KG1 (cell line): Measurements from ENCODE around the gene SLC33A1.

Source experiments
- DNase-seq: peaks from one replicate; lab custom pipeline; 2025; lab: John Stamatoyannopoulos, UW

SLC33A1 gene

DNA sequence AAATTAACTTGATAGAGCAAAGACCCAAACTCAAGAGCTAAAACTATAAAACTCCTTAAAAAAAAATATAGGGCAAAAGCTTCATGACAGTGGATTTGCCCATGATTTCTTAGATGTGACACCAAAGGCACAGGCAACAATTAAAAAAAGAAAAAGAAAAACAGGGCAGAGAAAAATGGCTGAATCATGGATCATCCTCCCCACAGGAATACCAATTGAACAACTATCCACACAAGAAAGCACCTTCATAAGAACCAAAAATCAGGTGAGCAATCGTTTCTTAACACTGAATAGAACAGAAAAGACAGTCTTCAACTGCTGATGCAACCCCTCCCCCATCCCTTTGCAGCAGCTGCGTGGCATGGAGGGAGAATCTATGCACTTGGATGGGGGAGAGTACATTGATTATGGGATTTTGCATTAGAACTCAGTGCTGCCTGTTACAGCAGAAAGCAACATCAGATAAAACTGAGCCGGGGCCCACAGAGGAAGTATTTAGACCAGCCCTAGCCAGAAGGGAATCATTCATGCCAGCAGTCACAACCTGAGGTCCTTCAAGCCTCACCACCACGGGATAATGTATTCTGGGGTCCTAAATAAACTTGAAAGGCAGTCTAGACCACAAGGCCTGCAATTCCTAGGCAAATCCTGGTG, 63.8 kb downstream of the SLC33A1 start:
- DNase-seq = no peak

DNA sequence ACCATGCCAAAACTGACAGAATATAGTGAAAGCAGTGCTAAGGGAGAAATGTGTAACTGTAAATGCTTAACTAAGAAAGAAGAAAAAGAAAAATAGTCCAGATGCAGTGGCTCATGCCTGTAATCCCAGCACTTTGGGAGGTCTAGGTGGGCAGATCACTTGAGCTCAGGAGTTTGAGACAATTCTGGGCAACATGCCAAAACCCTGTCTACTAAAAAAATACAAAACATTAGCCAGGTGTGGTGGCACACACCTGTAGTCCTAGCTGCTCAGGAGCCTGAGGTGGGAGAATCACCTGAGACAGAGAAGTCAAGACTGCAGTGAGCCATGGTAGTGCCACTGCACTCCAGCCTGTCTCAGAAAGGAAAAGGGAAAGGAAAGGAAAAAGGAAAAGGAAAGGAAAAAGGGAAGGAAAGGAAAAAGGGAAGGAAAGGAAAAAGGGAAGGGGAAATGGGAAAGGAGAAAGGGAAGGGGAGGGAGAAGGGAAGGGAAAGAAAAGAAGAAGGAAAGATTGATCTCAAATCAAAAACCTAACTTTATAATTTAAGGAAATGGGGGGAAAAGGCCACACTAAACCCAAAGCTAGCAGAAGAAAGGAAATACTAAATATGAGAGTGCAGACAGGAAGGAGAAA, 68.4 kb downstream of the SLC33A1 start:
- DNase-seq = no peak

DNA sequence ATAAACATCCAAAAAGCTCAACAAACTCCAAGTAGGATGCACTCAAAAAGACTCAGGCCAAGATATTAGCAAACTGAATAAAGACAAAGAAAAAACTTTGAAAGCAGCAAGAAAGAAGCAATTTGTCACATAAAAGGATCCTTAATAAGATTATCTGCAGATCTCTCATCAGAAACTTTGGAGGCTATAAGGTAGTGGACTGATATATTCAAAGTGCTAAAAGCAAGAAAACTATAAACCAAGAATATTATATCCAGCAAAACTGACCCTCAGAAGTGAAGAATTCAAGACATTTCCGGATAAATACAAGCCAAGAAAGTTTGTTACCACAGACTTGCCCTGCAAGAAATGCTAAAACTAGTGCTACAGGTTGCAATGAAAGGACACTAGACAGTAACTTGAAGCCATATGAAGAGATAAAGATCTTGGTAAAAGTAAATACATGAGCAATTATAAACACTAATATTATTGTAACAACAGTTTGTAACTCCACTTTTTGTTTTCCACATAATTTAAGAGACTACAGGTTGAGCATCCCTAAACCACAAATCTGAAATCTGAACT, 71.8 kb downstream of the SLC33A1 start:
- DNase-seq = no peak

DNA sequence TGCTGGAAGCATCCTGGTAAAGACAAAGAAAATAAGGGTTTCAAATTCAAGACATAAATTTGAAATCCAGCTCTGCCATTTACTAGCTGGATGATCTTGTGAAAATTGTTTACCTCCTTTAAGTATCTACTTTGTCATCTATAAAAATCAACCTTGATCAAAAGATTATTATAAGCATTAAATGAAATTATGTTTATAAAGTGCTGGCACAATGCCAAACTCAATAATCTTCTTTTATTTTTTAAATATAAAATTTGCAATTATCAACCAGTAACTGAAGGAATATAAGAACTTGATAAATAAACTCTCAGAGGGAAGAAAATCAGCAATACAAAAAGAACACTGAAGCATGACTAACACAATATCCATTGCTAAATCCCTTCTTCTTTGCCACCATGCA, 73.9 kb downstream of the SLC33A1 start:
- DNase-seq = no peak

DNA sequence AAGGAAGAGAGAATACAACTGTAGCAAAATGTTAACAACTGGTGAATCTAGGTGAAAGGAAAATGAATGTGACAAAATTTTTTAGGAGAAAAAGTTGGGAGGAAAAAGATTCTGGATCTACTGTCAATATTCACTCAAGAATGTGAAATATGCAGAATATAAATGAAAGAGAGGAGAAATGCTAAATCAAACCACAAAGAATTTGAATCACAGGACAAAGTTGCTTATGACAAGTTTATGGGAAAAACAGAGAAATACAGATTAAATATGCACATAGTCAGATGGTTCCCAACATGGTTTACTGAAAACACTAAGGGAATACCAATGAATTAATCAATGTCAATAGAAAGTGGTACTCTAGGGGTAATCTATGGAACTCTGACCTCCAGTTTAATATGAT, 75.8 kb downstream of the SLC33A1 start:
- DNase-seq = no peak

DNA sequence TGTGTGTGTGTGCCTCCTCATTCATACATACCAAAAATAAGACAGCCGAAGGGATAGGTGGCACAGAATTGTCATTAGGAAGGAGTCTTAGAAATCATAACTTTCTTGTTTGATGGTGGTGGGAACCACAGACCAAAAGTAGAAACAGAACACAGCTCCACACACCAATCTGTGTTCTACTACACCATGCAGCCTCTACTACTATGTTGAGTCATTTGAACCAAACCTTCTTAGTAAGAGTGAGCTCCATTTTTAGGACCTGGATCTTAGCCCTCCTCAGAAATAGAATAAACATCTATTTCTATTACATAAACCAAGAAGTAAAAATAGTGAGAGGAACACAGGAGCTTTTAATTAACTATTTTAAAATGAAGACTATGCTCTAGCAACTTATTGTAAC, 81.4 kb downstream of the SLC33A1 start:
- DNase-seq = no peak

DNA sequence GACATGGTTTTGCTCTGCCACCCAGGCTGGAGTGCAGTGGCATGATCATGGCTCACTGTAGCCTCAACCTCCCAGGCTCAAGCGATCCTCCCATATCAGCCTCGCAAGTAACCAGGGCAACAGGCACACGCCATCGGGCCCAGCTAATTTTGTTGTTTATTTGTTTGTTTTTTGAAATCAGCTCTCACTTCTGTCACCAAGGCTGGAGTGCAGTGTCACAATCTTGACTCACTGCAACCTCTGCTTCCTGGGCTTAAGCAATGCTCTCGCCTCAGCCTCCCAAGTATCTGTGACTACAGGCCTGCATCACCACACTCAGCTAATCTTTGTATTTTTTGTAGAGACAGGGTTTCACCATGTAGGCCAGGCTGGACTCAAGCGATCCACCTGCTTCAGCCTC, 83.1 kb downstream of the SLC33A1 start:
- no peak for DNase-seq
